NCI-H2171 (cell line): ENCODE results near the gene PM20D1.

ENCODE experiments used
- DNase-seq: peaks from one replicate; lab custom pipeline; 2025; lab: John Stamatoyannopoulos, UW

The PM20D1 gene

GRCh38 chr1:205803986-205804385, 45.9 kb downstream of the PM20D1 start:
- DNase-seq: no peak

GRCh38 chr1:205802060-205802459, 47.9 kb downstream of the PM20D1 start:
- no peak for DNase-seq

GRCh38 chr1:205800981-205801703, 48.8 kb downstream of the PM20D1 start:
- no peak for DNase-seq

- DNase-seq: no peak
Measured at GRCh38 chr1:205800427-205800826, 49.5 kb downstream of the PM20D1 start.

GRCh38 chr1:205798577-205798976, 51.4 kb downstream of the PM20D1 start:
- no peak for DNase-seq

GRCh38 chr1:205797168-205797567, 52.8 kb downstream of the PM20D1 start:
- no peak for DNase-seq

GRCh38 chr1:205794011-205794730, 55.8 kb downstream of the PM20D1 start:
- DNase-seq: no peak

- DNase-seq: no peak
Measured at GRCh38 chr1:205792961-205793673, 56.8 kb downstream of the PM20D1 start.

GRCh38 chr1:205792481-205792881, 57.5 kb downstream of the PM20D1 start:
- no peak for DNase-seq

GRCh38 chr1:205791568-205792180, 58.3 kb downstream of the PM20D1 start:
- peak; percentile 19 for DNase-seq

- DNase-seq: no peak
Measured at GRCh38 chr1:205787287-205787916, 62.5 kb downstream of the PM20D1 start.

- no peak for DNase-seq
Measured at GRCh38 chr1:205786601-205787000, 63.3 kb downstream of the PM20D1 start.

GRCh38 chr1:205785446-205785845, 64.5 kb downstream of the PM20D1 start:
- no peak for DNase-seq

- DNase-seq: no peak
Measured at GRCh38 chr1:205783904-205784303, 66.0 kb downstream of the PM20D1 start.

- DNase-seq: no peak
Measured at GRCh38 chr1:205783433-205783795, 66.5 kb downstream of the PM20D1 start.

- DNase-seq: no peak
Measured at GRCh38 chr1:205782627-205783432, 67.1 kb downstream of the PM20D1 start.

GRCh38 chr1:205780335-205780734, 69.6 kb downstream of the PM20D1 start:
- no peak for DNase-seq
